Stimulated activated naive CD8-positive, alpha-beta T cell treated with anti-CD3 and anti-CD28 coated beads, Interleukin-15, Interleukin-2, amounts not matched to agents 100 ng/mL and 50 ng/mL, for 24 hours (primary cell): ENCODE results near the gene CHRM1.
A peak's percentile ranks its signal among the peaks of the same experiment; 100 is the strongest.
"Not testable (repeated sequence)": the region's sequence is repeated elsewhere in the genome, so short reads cannot be mapped to it uniquely, and the experiment has no call there.

Experiments
- H3K27ac Mint-ChIP-seq: one replicate; pipeline ENCODE4 v1.8.0; 2021; ENCODE audit warnings: mild to moderate bottlenecking, mixed read lengths
- H3K27me3 Mint-ChIP-seq: one replicate; pipeline ENCODE4 v1.8.0; 2021; ENCODE audit warnings: mixed read lengths
- H3K36me3 Mint-ChIP-seq: one replicate; pipeline ENCODE4 v1.8.0; 2021; ENCODE audit warnings: low read depth, mixed read lengths
- H3K4me1 Mint-ChIP-seq: one replicate; pipeline ENCODE4 v1.8.0; 2021; ENCODE audit warnings: low read depth, mixed read lengths
- H3K4me3 Mint-ChIP-seq: one replicate; pipeline ENCODE4 v1.8.0; 2021; ENCODE audit warnings: mild to moderate bottlenecking, mixed read lengths
- H3K9me3 Mint-ChIP-seq: one replicate; pipeline ENCODE4 v1.8.0; 2021; ENCODE audit warnings: mixed read lengths

CHRM1 gene

GRCh38 chr11:62879235-62879978, 41.8 kb downstream of the CHRM1 start:
- peaks cover 61% of the 10 kb centered on the region for H3K36me3 Mint-ChIP-seq
- peak overlapping the region; percentile 100 for H3K4me3 Mint-ChIP-seq
- no peaks in the 10 kb centered on the region for H3K27me3 Mint-ChIP-seq
- H3K9me3 Mint-ChIP-seq: no peaks in the 10 kb centered on the region
- H3K4me1 Mint-ChIP-seq: peaks cover 44% of the 10 kb centered on the region
- H3K27ac Mint-ChIP-seq: peak overlapping the region; percentile 100

- Mint-ChIP-seq H3K27ac (no peak overlapping the region), H3K9me3 (no peaks in the 10 kb centered on the region), H3K36me3 (peaks cover 41% of the 10 kb centered on the region), H3K4me1 (peaks cover 18% of the 10 kb centered on the region), H3K4me3 (no peak overlapping the region), H3K27me3 (no peaks in the 10 kb centered on the region)
Measured at GRCh38 chr11:62876712-62877111, 44.5 kb downstream of the CHRM1 start.

GRCh38 chr11:62875698-62876478, 45.3 kb downstream of the CHRM1 start:
- Mint-ChIP-seq H3K27ac (no peak overlapping the region), H3K27me3 (no peaks in the 10 kb centered on the region), H3K9me3 (no peaks in the 10 kb centered on the region), H3K4me3 (no peak overlapping the region), H3K36me3 (peaks cover 38% of the 10 kb centered on the region), H3K4me1 (peaks cover 16% of the 10 kb centered on the region)

GRCh38 chr11:62874851-62875250, 46.3 kb downstream of the CHRM1 start:
- Mint-ChIP-seq H3K36me3 (peaks cover 30% of the 10 kb centered on the region), H3K9me3 (no peaks in the 10 kb centered on the region), H3K27ac (no peak overlapping the region), H3K4me3 (no peak overlapping the region), H3K4me1 (peaks cover 6% of the 10 kb centered on the region), H3K27me3 (no peaks in the 10 kb centered on the region)

GRCh38 chr11:62865635-62866034, 55.5 kb downstream of the CHRM1 start:
- H3K27ac Mint-ChIP-seq: no peak overlapping the region
- no peak overlapping the region for H3K4me3 Mint-ChIP-seq
- H3K9me3 Mint-ChIP-seq: no peaks in the 10 kb centered on the region
- H3K36me3 Mint-ChIP-seq: peaks cover 10% of the 10 kb centered on the region
- no peaks in the 10 kb centered on the region for H3K27me3 Mint-ChIP-seq
- H3K4me1 Mint-ChIP-seq: peaks cover 15% of the 10 kb centered on the region

GRCh38 chr11:62863687-62864335, 57.4 kb downstream of the CHRM1 start:
- Mint-ChIP-seq H3K4me1 (peaks cover 25% of the 10 kb centered on the region), H3K9me3 (no peaks in the 10 kb centered on the region), H3K27ac (no peak overlapping the region), H3K27me3 (no peaks in the 10 kb centered on the region), H3K4me3 (no peak overlapping the region), H3K36me3 (peaks cover 17% of the 10 kb centered on the region)

- Mint-ChIP-seq H3K36me3 (peaks cover 28% of the 10 kb centered on the region), H3K4me1 (peaks cover 43% of the 10 kb centered on the region)
- not testable (repeated sequence) for H3K27ac Mint-ChIP-seq, H3K4me3 Mint-ChIP-seq, H3K9me3 Mint-ChIP-seq, H3K27me3 Mint-ChIP-seq
Measured at GRCh38 chr11:62861564-62862192, 59.5 kb downstream of the CHRM1 start.

GRCh38 chr11:62860835-62861563, 60.2 kb downstream of the CHRM1 start:
- Mint-ChIP-seq H3K36me3 (peaks cover 34% of the 10 kb centered on the region), H3K4me3 (no peak overlapping the region), H3K27ac (no peak overlapping the region), H3K9me3 (no peaks in the 10 kb centered on the region), H3K27me3 (peaks cover 1% of the 10 kb centered on the region), H3K4me1 (peaks cover 48% of the 10 kb centered on the region)

- H3K4me3 Mint-ChIP-seq, H3K9me3 Mint-ChIP-seq, H3K27ac Mint-ChIP-seq, H3K27me3 Mint-ChIP-seq: not testable (repeated sequence)
- Mint-ChIP-seq H3K36me3 (peaks cover 47% of the 10 kb centered on the region), H3K4me1 (peaks cover 64% of the 10 kb centered on the region)
Measured at GRCh38 chr11:62859281-62859703, 61.9 kb downstream of the CHRM1 start.
